ENCODE results near the gene CYRIA. TPM values are rescaled to one million over a fixed set of nuclear protein-coding genes. Genes with fewer than 3 reads are reported as not detected.

Gene CYRIA
- total RNA-seq, 2 donors from 2014 or later: 1.7 to 2.8 TPM

- DNase-seq (ENCODE audit: low spot score): no peak
- Histone ChIP-seq H3K36me3 (no peaks in the 10 kb centered on the region), H3K4me3 (no peak overlapping the region), H3K27ac (no peak overlapping the region), H3K4me1 (peaks cover 0 to 50% of the 10 kb centered on the region in 2 donors), H3K27me3 (no peaks in the 10 kb centered on the region), H3K9me3 (no peaks in the 10 kb centered on the region)
- TF ChIP-seq CTCF (IDR thresholded peaks at IDR 0.05): no peak
These were observed 28.3 kb downstream of the CYRIA start for GRCh38 chr2:16637304-16637703.

- H3K27me3 ChIP-seq: no peaks in the 10 kb centered on the region
- H3K36me3 ChIP-seq: no peaks in the 10 kb centered on the region
- peak in 1 of 2 donors; percentile 21 for TF ChIP-seq CTCF (IDR thresholded peaks at IDR 0.05)
- DNase-seq (ENCODE audit: low spot score): no peak
- H3K9me3 ChIP-seq: no peaks in the 10 kb centered on the region
- no peak overlapping the region for H3K27ac ChIP-seq
- no peak overlapping the region for H3K4me3 ChIP-seq
- peaks cover 0 to 39% of the 10 kb centered on the region in 2 donors for H3K4me1 ChIP-seq
These were observed 29.6 kb downstream of the CYRIA start for GRCh38 chr2:16635791-16636699.

- no peaks in the 10 kb centered on the region for H3K9me3 ChIP-seq
- H3K36me3 ChIP-seq: no peaks in the 10 kb centered on the region
- no peak for DNase-seq (ENCODE audit: low spot score)
- H3K4me1 ChIP-seq: peaks cover 0 to 22% of the 10 kb centered on the region in 2 donors
- H3K27me3 ChIP-seq: no peaks in the 10 kb centered on the region
- TF ChIP-seq CTCF (IDR thresholded peaks at IDR 0.05): no peak
- H3K4me3 ChIP-seq: no peak overlapping the region
- no peak overlapping the region for H3K27ac ChIP-seq
These were observed 31.8 kb downstream of the CYRIA start for GRCh38 chr2:16633621-16634430.

- peaks cover 0 to 23% of the 10 kb centered on the region in 2 donors for H3K4me1 ChIP-seq
- TF ChIP-seq CTCF (IDR thresholded peaks at IDR 0.05): no peak
- H3K36me3 ChIP-seq: no peaks in the 10 kb centered on the region
- no peak overlapping the region for H3K27ac ChIP-seq
- DNase-seq (ENCODE audit: low spot score): no peak
- no peaks in the 10 kb centered on the region for H3K9me3 ChIP-seq
- H3K27me3 ChIP-seq: no peaks in the 10 kb centered on the region
- no peak overlapping the region for H3K4me3 ChIP-seq
These were observed 33.0 kb downstream of the CYRIA start for GRCh38 chr2:16632598-16632997.

GRCh38 chr2:16630463-16630862 is 35.2 kb downstream of the CYRIA start:
- DNase-seq (ENCODE audit: low spot score): no peak
- Histone ChIP-seq H3K9me3 (no peaks in the 10 kb centered on the region), H3K4me3 (no peak overlapping the region), H3K4me1 (peaks cover 0 to 36% of the 10 kb centered on the region in 2 donors), H3K36me3 (no peaks in the 10 kb centered on the region), H3K27ac (no peak overlapping the region), H3K27me3 (no peaks in the 10 kb centered on the region)
- no peak for TF ChIP-seq CTCF (IDR thresholded peaks at IDR 0.05)
